ENCODE results near the gene ANKRD36C. TPM values are rescaled to one million over a fixed set of nuclear protein-coding genes. Genes with fewer than 3 reads are reported as not detected.
A peak's percentile ranks its signal among the peaks of the same experiment; 100 is the strongest.
"Not testable (repeated sequence)": the region's sequence is repeated elsewhere in the genome, so short reads cannot be mapped to it uniquely, and the experiment has no call there.

The ANKRD36C gene
- total RNA-seq, 4 donors from 2014 or later = 11.8 to 113 (median 22.3) TPM

GRCh38 chr2:96022701-96023447, 31.2 kb upstream of the ANKRD36C start:
- not testable (repeated sequence) for H3K27me3 ChIP-seq, H3K4me1 ChIP-seq, H3K9me3 ChIP-seq, H3K27ac ChIP-seq, H3K4me3 ChIP-seq, H3K36me3 ChIP-seq
- WGBS = 68% methylated on average over 11 of the region's 19 CpGs
- peak; percentile 79 for TF ChIP-seq CTCF (IDR thresholded peaks at IDR 0.05)
- DNase-seq (ENCODE audit: low spot score in 2 of 2) = peak; percentile 86

GRCh38 chr2:96022126-96022525, 30.5 kb upstream of the ANKRD36C start:
- WGBS = 81% methylated on average over 7 of the region's 7 CpGs
- not testable (repeated sequence) for DNase-seq (ENCODE audit: low spot score in 2 of 2)

GRCh38 chr2:96021142-96021541, 29.5 kb upstream of the ANKRD36C start:
- H3K4me3 ChIP-seq; DNase-seq (ENCODE audit: low spot score in 2 of 2); H3K36me3 ChIP-seq; H3K27me3 ChIP-seq; H3K4me1 ChIP-seq; H3K9me3 ChIP-seq; H3K27ac ChIP-seq: not testable (repeated sequence)
- 92% methylated on average over 4 of the region's 4 CpGs for WGBS

More at GRCh38 chr2:96022126-96022525, 30.5 kb upstream of the ANKRD36C start:
- H3K4me3 ChIP-seq, H3K27ac ChIP-seq, H3K4me1 ChIP-seq, H3K9me3 ChIP-seq, H3K36me3 ChIP-seq, H3K27me3 ChIP-seq: not testable (repeated sequence)

- 69% methylated on average over 3 of the region's 9 CpGs for WGBS
- H3K27me3 ChIP-seq; H3K9me3 ChIP-seq; H3K36me3 ChIP-seq; H3K4me1 ChIP-seq; H3K4me3 ChIP-seq; H3K27ac ChIP-seq; DNase-seq (ENCODE audit: low spot score in 2 of 2): not testable (repeated sequence)
Measured at GRCh38 chr2:96019909-96020590, 28.4 kb upstream of the ANKRD36C start.

GRCh38 chr2:96016321-96016720, 24.7 kb upstream of the ANKRD36C start:
- H3K36me3 ChIP-seq; H3K27ac ChIP-seq; H3K4me3 ChIP-seq; H3K27me3 ChIP-seq; DNase-seq (ENCODE audit: low spot score in 2 of 2); H3K9me3 ChIP-seq; H3K4me1 ChIP-seq: not testable (repeated sequence)
- 83% methylated on average over 4 of the region's 4 CpGs for WGBS

GRCh38 chr2:96012792-96013264, 21.2 kb upstream of the ANKRD36C start:
- H3K4me3 ChIP-seq; H3K9me3 ChIP-seq; H3K27me3 ChIP-seq; DNase-seq (ENCODE audit: low spot score in 2 of 2); H3K36me3 ChIP-seq: not testable (repeated sequence)
- Histone ChIP-seq H3K4me1 (peaks cover 10% of the 10 kb centered on the region), H3K27ac (peak overlapping the region; percentile 38)
- 90% methylated on average over 1 of the region's 1 CpG for WGBS

GRCh38 chr2:96012086-96012791, 20.6 kb upstream of the ANKRD36C start:
- not testable (repeated sequence) for DNase-seq (ENCODE audit: low spot score in 2 of 2); H3K4me3 ChIP-seq; H3K9me3 ChIP-seq; H3K36me3 ChIP-seq; H3K27me3 ChIP-seq
- Histone ChIP-seq H3K4me1 (peaks cover 10% of the 10 kb centered on the region), H3K27ac (peak overlapping the region; percentile 38)
- 72% methylated on average over 8 of the region's 8 CpGs for WGBS

GRCh38 chr2:96011129-96011455, 19.5 kb upstream of the ANKRD36C start:
- Histone ChIP-seq H3K4me3 (peak overlapping the region; percentile 9), H3K4me1 (peaks cover 10% of the 10 kb centered on the region)
- H3K27ac ChIP-seq; H3K9me3 ChIP-seq; H3K27me3 ChIP-seq; H3K36me3 ChIP-seq; DNase-seq (ENCODE audit: low spot score in 2 of 2): not testable (repeated sequence)
- WGBS = 20% methylated on average over 2 of the region's 4 CpGs

Data from suprapubic skin (tissue), 4 donors.